NCI-H2227 treated with DMSO at 0.1 percent for 48 hours (cell line): ENCODE results near the gene CX3CL1.

Experiments
- DNase-seq: peaks from one replicate; lab custom pipeline; 2025; lab: John Stamatoyannopoulos, UW

The CX3CL1 gene

DNA sequence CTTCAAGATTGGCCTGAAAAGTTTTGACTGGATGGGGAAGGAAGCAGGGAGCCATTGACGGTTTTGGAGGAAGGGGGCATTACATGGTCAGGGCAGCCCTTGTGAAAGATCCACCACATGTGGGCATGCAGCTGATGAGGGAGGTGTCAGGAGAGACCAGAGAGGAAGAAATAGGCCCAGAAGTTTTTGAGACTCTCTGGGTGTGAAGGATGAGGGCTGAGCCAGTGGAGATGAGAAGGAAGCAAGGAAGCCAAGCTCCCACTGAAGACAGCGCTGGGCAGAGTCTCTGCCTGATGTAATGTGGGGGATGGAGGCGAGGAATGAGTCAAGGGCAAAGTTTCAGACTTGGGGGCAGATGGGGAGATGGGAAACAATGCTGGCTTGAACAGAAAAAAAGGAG lies 32.8 kb downstream of the CX3CL1 start:
- DNase-seq: no peak

DNA sequence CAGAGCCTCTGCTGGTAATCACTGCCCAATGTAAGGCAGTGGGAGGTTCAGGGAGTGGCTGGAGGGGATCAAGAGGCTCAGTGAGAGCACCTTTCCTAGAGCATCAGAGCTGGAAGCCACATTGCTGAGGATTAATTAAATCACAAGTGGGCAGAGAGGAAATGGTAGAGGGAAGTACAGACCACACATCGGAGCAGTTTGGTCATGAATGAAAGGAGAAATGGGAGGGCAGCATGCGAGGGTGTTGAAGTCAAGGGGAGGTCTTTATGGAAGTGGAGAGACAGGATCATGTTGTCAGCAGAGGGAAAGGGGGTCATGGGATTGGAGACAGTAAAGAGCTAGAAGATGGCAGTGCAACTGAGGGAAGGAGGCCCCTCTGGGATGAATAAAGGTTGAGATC lies 34.6 kb downstream of the CX3CL1 start:
- no peak for DNase-seq

DNA sequence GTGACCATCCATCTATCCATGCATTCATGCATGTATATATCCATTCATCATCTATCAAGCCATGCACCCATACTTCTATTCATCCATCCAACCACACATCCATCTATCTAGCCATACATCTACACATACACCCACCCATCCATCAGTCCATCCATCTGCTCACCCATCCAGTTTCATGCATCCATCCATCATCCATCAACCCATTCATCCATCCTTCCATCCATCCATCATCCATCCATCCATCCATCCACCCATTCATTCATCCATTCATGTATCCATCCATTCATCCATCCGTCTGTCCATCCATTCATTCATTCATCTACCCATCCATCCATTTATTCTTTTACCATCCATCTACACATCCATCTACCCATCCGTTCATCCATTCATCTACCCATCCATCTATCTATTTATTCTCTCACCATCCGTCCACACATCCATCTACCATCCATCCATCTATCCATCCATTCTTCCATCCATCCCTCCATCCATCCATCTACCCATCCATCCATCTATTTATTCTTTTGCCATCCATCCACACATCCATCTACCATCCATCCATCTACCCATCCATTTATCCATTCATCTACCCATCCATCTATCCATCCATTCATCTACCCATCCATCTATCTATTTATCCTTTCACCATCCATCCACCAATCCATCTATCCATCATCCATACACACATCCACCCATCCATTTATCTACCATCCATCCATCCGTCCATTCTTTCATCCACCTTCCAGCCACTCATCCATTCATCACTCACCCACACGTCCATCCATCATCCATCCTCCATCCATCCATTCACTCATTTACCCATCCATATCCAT lies 35.4 kb downstream of the CX3CL1 start:
- DNase-seq: no peak

DNA sequence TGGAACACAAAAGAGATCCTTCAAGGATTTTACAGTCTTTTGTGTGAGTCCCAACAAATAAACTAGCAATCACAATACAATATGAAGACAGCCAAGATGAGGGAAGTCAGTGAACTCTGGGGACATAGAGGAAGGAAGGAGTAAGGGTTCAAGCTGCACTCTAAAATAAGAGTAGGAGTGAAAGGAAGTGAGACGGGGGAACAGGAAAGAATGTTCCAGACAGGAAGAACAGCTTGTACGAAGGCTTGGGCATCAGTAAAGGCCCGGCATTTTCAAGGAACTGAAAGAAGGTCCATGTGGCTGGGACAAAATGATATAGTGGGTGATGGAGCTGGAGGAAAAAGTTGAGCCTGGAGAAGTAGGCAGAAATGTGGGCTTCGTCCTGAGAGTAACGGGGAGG lies 36.8 kb downstream of the CX3CL1 start:
- no peak for DNase-seq

DNA sequence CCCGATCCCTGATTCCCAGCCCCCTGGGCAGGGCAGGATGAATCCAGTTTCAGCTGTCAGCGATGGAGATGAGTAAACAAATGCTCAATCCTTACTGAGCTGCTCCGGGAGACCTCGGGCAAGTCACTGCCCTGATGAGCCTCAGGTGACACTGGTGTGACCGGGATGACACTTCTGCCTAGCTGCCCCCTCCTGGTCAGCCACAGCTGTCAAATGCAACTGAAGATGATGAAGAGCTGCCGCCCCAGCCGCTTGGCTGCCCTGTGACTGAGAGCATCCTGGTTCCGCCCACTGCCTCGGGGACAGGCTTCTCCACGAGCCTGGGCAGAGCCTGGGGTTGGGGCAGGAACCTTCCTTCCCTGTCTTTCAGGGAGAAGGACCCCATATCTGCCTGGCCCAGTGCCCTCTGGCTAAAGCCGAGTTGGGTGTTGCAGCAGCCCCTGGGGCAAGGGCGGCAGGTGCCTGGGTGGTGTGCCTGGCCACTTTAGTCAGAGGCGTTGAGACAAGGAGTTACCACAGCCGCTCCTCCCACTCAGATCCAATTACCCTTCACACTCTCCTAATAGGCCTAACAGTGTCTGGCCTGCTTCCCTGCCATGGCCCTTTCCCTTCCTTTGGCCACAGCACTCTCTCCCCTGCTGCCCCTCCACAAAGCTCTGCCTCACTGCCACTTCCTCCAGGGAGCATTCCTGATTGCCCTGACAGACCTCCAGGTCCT lies 37.7 kb downstream of the CX3CL1 start:
- no peak for DNase-seq

DNA sequence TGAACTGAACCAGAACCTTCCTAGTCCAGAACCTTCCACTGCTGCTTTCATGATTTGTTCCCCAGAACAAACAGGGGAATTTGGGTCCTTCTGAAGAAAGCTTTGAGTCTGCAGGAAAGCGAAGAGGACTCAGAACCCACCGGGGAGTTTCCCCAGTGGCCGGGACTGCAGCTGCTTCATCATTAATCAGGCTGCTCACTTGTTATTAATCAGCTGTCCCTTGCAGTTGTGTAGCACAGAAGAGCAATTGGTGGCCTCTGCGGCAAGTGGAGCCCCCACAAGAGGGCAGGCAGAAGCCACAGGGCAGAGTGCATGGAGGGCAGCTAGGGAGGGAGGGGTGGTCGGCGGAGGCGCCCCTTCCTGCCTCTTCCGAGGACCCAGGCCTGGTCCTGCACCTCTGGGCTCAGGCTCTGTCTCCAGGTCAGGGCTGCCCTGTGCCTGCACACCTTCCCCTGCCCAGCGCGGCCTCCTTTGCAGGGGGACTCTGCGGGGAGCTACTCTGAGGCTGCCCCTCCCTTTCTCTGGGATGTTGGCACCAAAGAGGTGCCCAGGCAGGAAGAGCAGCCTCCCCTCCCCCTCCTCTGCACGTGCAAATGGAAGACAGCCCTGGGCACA lies 39.2 kb downstream of the CX3CL1 start:
- DNase-seq: no peak

DNA sequence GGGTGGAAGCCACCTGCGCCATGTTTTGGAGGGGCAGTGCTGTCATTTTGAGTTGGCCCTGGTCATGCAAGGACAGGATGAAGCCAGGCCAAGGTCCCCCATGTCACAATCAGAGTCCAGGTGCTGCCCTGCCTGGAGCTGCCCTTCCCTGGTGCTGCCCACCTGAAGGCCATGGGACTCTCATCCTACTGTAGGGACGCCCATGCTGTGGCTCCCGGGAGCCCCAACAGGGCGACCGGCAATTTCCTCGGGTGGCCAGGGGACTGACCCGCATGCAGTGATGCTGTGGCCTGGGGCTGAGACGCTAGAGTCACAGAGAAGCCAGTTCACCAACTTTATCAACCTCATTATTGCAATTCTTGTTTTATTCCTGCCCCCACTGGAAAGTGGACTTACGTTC lies 40.3 kb downstream of the CX3CL1 start:
- no peak for DNase-seq

DNA sequence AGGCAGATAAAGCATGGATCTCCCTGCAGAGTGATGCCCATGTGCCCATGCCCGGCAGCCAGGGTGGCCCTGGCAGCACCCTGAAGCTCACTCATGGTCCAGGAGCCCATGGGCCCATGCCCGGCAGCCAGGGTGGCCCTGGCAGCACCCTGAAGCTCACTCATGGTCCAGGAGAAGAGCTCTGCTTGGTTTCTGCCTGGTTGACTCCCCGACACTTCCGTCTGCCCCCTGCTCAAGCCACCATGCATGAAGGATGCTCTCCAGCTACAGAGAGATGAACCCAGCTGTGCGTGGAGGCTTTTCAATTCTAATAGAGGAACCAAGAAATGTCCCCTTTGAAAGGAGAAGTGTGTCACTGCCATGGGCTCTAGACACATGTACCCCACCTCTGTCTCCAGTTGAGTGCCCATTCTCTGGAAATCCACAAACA lies 41.0 kb downstream of the CX3CL1 start:
- no peak for DNase-seq

DNA sequence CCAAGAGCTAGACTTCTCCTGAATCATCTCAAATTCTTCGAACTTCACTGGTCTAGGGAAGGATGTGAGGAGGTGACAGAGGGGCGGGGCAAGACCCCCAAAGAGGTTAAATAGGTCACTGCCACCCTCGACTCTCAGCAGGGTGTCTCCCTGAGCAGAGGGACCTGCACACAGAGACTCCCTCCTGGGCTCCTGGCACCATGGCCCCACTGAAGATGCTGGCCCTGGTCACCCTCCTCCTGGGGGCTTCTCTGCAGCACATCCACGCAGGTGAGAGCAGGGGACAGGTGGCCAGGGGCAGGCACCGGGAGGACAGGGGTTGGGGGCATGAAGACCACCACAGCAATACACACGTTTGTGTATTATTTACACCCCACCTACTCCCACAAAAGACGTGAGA lies 41.4 kb downstream of the CX3CL1 start:
- DNase-seq: no peak

DNA sequence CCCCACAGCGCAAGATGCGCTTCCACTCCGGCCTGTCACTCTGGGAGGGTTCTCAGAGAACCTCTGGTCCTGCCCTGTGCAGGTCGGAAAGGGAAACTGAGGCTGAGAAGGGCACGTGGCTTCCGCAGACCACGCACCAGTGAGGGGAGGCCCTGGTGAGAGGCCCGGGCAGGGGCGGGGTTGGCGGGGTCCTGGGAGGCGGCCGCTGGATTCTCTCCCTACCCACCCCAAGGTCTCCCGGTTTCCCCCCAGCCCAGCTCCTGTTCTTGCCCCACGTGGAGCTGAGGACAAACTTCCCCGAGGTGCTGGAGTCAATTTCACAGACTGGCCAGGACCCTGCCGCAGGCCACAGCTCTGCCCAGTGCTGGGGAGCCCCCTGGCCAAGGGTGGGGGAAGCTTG lies 43.8 kb downstream of the CX3CL1 start:
- no peak for DNase-seq

DNA sequence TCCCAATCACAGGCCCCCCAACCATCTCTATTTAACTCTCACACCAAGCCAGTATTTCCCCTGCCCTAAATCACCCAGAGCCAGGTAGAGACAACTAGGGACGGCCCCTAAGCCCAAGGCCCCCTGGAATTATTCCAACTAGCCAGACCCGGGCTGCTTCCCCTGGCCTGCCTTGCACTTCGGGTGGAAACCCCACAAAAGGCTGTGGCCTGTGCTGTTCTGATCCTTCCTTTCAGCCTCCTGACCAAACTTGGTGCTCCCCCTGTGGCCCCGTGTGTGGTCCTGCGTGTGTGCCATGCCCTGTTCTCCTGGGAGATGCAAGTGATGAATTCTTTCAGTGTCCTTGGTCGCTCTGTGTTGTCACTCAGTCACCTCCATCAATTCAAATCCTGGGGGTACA lies 47.2 kb downstream of the CX3CL1 start:
- no peak for DNase-seq

DNA sequence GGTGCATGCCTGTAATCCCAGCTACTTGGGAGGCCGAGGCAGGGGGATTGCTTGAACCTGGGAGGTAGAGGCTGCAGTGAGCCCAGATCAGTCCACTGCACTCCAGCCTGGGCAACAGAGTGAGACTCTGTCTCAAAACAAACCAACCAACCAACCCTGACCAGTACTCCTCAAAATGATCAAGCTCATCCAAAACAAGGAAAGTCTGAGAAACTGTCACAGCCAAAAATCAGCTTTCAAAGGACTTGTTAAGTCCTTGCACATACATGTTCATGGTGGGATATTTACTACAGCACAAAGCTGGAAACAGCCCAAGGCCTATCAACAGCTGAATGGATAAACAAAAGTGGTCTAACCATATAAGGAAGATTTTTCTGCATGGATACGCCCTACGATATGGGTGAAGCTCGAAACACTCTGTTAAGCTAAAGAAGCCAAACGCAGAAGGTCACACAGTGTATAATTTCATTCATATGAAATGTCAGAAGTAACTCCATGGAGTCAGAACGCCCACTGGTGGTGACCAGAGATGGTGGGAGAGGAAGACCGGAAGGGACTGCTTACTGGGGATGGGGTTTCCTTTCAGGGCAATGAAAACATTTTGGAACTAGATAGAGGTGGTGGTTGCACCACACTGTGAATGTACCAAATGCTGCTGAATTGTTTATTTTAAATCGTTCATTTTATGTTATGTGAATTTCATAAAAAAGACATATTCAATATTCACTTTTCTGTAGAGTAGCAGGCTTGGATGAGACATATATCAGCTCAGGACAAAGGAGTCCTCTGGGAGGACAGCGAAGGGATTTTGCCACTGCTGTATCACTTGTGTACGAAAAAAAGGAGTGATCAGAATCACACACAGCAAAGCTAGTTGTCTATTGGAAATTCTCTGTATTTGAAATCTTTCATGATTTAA lies 50.0 kb downstream of the CX3CL1 start:
- peak; percentile 62 for DNase-seq

DNA sequence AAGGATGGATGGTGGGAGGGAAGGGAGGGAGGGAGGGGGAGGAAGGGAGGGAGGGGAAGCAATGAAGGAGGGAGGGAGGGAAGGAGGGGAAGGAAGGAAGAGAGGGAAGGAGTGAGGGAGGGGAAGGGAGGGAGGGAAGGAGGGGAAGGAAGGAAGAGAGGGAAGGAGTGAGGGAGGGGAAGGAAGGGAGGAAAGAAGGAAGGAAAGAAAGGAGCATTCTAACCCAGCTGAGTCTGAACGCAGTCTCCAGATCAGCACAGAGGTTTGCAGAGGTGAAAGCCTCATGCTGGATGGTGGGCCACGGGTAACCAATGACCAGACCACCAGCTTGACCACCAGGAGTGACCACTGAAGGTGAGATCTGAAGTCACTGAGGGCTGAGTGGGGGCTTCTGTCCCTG lies 50.9 kb downstream of the CX3CL1 start:
- DNase-seq: no peak

DNA sequence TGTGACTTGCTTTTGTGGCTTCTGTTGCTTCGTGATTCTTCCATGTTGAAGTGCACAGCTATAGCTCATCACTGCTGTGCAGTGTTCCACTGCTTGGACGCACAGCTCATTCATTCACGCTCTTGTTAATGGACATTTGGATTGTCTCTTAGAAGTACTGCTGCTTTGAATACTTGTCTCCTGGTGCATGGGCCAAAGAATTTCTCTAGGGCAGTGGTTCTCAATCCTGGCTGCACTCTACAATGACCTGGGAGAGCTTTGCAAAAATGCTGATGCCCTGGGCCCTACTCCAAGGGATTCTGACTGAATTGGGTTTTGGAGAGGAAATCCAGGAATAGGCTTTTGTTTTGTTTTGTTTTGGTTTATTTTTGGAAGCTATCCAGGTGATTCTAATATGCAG lies 52.3 kb downstream of the CX3CL1 start:
- DNase-seq: no peak

DNA sequence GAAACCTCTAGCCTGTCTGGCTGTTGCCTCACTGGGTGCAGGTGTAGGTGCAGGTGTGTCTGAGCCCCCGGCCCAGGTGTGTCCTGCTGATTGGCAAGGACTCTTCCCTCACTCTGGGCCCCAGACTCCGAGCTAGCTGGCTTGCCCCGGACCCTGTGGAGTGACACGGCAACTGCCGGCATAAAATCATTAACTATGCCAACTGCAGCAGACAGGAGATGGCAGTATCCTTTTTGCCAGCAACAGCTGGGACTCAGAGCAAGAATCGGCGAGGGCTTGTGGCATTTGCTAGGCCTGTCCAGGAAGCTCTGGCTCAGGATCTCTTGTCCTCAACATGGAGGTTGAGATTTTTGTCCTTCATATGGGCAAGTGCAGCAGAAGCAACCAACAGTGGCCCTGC lies 54.1 kb downstream of the CX3CL1 start:
- no peak for DNase-seq

DNA sequence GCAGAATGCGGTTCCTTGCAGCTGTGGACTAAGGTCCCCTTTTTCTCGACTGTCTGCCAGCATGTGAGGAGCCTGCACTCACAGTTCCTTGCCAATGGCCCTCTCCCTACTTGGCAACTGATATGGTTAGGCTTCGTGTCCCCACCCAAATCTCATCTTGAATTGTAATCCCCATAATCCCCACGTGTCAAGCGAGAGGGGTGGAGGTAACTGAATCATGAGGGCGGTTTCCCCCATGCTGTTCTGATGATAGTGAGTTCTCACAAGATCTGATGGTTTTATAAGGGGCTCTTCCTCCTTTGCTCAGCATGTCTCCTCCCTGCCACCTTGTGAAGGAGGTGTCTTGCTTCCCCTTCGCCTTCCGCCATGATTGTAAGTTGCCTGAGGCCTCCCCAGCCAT lies 55.0 kb downstream of the CX3CL1 start:
- no peak for DNase-seq

DNA sequence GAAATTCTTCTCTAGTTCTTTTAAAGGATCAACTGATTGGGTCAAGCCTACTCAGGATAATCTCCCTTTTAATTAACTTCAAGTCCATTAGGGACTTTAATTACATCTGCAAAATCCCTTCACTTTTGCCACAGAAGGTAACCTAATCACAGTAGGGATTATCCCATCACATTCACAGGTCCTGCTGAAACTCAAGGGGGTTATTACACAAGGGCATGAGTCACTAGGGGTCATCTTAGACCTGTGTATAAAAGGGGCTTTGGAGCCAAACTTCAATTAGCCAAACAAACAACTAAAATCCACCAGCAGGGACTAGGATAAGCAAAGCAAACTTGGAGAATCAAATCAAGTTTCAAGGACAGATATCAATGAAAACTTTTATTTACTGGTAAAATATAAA lies 55.5 kb downstream of the CX3CL1 start:
- DNase-seq: no peak

DNA sequence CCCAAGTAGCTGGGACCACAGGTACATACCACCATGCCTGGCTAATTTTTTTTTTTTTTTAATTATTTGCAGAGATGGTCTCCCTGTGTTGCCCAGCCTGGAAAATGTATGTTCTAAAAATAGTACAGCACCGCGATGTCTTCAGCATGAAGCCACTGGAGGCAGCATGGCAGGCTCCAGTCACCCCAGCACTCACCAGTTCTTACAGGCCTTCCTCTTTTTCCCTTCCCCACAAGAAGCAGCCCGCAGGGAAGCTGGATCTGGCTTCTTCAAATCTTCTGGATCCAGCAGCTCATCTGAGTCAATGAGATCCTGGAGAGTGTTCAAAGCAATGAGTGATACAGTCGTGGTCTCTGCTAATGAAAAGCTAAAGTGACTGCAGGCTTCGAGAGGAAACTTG lies 58.7 kb downstream of the CX3CL1 start:
- no peak for DNase-seq

DNA sequence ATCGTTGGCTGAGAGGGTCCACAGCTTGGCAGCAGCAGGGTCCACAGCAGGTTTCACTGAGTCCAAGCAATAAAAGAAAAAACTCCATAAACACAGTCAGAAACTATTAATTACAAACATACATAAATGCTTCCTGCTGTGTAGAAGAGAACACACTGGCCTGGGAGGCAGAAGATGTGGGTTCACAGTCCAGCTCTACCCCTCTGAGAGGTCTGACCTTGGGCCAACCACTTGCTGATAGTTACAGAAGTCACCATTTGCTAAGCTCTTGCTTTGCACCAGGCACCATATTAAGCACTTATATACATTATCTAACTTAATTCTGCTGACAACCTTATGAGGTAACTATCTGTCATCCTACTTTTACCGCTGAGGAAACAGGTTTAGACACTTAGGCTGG lies 60.2 kb downstream of the CX3CL1 start:
- DNase-seq: no peak

DNA sequence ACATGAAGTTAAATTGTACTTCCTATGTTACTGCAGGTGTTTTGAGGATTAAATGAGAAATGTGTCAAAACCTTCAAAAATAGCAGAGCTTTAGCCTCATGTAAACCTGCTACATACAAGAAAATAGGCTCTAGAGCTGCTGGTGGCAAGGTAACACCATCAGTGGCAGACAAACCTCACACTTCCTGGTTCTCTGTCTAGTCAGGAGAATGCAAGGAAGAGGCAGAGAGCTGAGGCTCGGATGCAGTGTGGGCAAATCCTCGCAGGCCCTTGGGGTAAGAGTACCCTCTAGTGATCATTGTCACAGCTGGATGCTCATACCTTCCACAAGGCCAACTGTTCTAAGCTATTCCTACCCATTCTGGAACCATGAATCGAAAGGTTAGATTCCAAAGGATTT lies 60.7 kb downstream of the CX3CL1 start:
- DNase-seq: no peak

DNA sequence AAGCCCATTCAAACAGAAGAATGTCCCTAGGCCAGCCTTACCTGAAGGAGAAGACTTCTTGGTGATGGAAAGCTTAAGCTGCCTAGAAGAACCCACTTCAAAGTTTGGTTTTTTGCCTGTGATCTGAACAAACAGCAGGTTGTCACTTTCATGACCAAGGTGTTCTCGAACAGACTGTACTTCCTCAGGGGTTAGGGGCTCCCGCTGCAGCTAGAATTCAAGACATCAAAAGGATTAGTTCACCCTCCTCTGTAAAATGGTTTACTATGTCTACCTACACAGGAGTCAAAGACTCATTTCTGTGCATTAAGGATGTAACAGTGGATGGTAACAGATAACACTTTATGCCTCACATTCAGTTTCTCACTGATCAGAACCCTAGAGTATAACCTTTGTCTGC lies 61.7 kb downstream of the CX3CL1 start:
- DNase-seq: no peak
